SU-DHL-6 (cell line): Measurements from ENCODE around the gene ELMO2.
"Not testable (repeated sequence)": the region's sequence is repeated elsewhere in the genome, so short reads cannot be mapped to it uniquely, and the experiment has no call there.

ENCODE experiments used
- H2AFZ ChIP-seq: fragments of 200-600 bp; sonication (generic); 2 replicates; pipeline ENCODE4 v1.6.1; 2014; ENCODE audit warnings: low read depth, mild to moderate bottlenecking, moderate library complexity, mixed read lengths, antibody characterized with exemption, low read length; ENCODE audit not compliant: severe bottlenecking
- H3F3A ChIP-seq: fragments of 200-600 bp; shearing (Covaris generic); 2 replicates; pipeline ENCODE4 v1.6.0; 2016; ENCODE audit warnings: antibody characterized with exemption, mild to moderate bottlenecking; ENCODE audit not compliant: insufficient read depth
- H3K27ac ChIP-seq: fragments of 200-600 bp; sonication (generic); 2 replicates; pipeline ENCODE4 v1.5.1; 2016; ENCODE audit warnings: low read depth, mild to moderate bottlenecking, low read length, moderate library complexity, mixed read lengths
- H3K27me3 ChIP-seq: fragments of 200-600 bp; sonication (generic), shearing (Covaris generic); 2 replicates; pipeline ENCODE4 v1.6.0; 2014; ENCODE audit warnings: mild to moderate bottlenecking, low read length
- H3K36me3 ChIP-seq: fragments of 200-600 bp; sonication (generic); 2 replicates; pipeline ENCODE4 v1.6.1; 2014; ENCODE audit warnings: mild to moderate bottlenecking, low read length, mixed read lengths
- H3K4me2 ChIP-seq: fragments of 300-600, 200-600 bp; shearing (Covaris generic), sonication (generic); 2 replicates; pipeline ENCODE4 v1.6.0; 2014; ENCODE audit warnings: low read length, low read depth, mild to moderate bottlenecking; ENCODE audit not compliant: poor library complexity, severe bottlenecking
- H3K4me3 ChIP-seq: fragments of 200-600 bp; sonication (generic); 2 replicates; pipeline ENCODE4 v1.5.1; 2014; ENCODE audit warnings: antibody characterized with exemption, low read length, mild to moderate bottlenecking, mixed read lengths; ENCODE audit not compliant: insufficient read depth, poor library complexity, severe bottlenecking
- H3K79me2 ChIP-seq: fragments of 200-600 bp; sonication (generic); 2 replicates; pipeline ENCODE4 v1.6.1; 2014; ENCODE audit warnings: mild to moderate bottlenecking, low read length, moderate library complexity; ENCODE audit not compliant: insufficient read depth
- H3K9ac ChIP-seq: fragments of 200-600 bp; sonication (generic); 2 replicates; pipeline ENCODE4 v1.7.0; 2014; ENCODE audit warnings: mild to moderate bottlenecking, low read length
- H3K9me2 ChIP-seq: fragments of 200-600 bp; sonication (generic); replicated peaks from 2 replicates; pipeline ENCODE4 v1.6.1; 2014; ENCODE audit warnings: low read length; ENCODE audit not compliant: insufficient read depth
- H3K9me3 ChIP-seq: fragments of 200-600 bp; sonication (generic); 2 replicates; pipeline ENCODE4 v1.6.1; 2014; ENCODE audit warnings: low read length, mixed read lengths; ENCODE audit not compliant: insufficient read depth
- H4K20me1 ChIP-seq: fragments of 200-600 bp; sonication (generic); 2 replicates; pipeline ENCODE4 v1.6.1; 2014; ENCODE audit warnings: low read depth, mild to moderate bottlenecking, antibody characterized with exemption, low read length, moderate library complexity, mixed read lengths
- EZH2phosphoT487 ChIP-seq: fragments of 200-600 bp; sonication (generic), shearing (Covaris generic); conservative IDR thresholded peaks from 2 replicates; pipeline ENCODE4 v1.6.1; 2018; ENCODE audit warnings: mild to moderate bottlenecking, antibody characterized with exemption, low read length, moderate library complexity, mixed read lengths
- TF ChIP-seq, protein P1 (sequence below): fragments of 200-600 bp; sonication (generic); IDR thresholded peaks from one replicate; pipeline ENCODE4 v1.5.1; 2017; ENCODE audit warnings: antibody characterized with exemption, mild to moderate bottlenecking, low read length, moderate library complexity; ENCODE audit not compliant: insufficient read depth, poor library complexity, severe bottlenecking

ELMO2 gene

DNA sequence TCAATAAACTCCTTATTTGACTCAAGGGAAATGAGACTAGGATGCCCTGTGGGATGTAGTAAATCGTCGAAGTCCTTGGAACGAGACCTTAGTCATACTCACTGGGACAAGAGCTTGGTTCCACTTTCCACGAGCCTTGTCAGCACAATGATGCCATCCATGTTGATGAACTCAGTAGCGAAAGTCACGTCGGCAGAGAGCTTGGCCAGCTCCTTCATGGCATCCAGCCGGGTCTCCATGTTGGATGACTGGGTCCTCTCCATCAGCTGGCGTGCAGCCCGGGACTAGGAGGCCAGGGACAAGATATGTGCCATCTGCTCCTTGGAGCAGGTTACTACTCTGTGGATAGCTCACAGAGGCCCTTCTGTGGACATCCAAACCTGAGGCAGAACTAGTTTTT lies 17.5 kb downstream of the ELMO2 start:
- Histone ChIP-seq H3K79me2 (no peaks in the 10 kb centered on the region), H3F3A (no peaks in the 10 kb centered on the region), H3K9me3 (no peaks in the 10 kb centered on the region), H3K9ac (no peak overlapping the region), H3K9me2 (no peaks in the 10 kb centered on the region), H3K36me3 (no peaks in the 10 kb centered on the region; the same call in 1 of the 2 replicates), H3K4me3 (no peak overlapping the region), H3K27me3 (no peaks in the 10 kb centered on the region), H2AFZ (no peak overlapping the region), H3K4me2 (no peak overlapping the region), H4K20me1 (no peaks in the 10 kb centered on the region), H3K27ac (no peak overlapping the region)
- TF ChIP-seq EZH2phosphoT487, result no peak
- TF ChIP-seq, protein P1, sequence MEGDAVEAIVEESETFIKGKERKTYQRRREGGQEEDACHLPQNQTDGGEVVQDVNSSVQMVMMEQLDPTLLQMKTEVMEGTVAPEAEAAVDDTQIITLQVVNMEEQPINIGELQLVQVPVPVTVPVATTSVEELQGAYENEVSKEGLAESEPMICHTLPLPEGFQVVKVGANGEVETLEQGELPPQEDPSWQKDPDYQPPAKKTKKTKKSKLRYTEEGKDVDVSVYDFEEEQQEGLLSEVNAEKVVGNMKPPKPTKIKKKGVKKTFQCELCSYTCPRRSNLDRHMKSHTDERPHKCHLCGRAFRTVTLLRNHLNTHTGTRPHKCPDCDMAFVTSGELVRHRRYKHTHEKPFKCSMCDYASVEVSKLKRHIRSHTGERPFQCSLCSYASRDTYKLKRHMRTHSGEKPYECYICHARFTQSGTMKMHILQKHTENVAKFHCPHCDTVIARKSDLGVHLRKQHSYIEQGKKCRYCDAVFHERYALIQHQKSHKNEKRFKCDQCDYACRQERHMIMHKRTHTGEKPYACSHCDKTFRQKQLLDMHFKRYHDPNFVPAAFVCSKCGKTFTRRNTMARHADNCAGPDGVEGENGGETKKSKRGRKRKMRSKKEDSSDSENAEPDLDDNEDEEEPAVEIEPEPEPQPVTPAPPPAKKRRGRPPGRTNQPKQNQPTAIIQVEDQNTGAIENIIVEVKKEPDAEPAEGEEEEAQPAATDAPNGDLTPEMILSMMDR, result no peak

GRCh38 chr20:46388201-46388836 lies 18.1 kb downstream of the ELMO2 start:
- no peak for TF ChIP-seq EZH2phosphoT487
- TF ChIP-seq, protein P1, result no peak

GRCh38 chr20:46387054-46387453 lies 19.4 kb downstream of the ELMO2 start:
- H3K36me3 ChIP-seq, H3K27ac ChIP-seq, H3K9me2 ChIP-seq, H3K27me3 ChIP-seq, H4K20me1 ChIP-seq, H3K4me2 ChIP-seq, H3K4me3 ChIP-seq, H3F3A ChIP-seq, H2AFZ ChIP-seq, H3K9ac ChIP-seq, H3K9me3 ChIP-seq, H3K79me2 ChIP-seq: not testable (repeated sequence)

More at GRCh38 chr20:46388201-46388836, 18.1 kb downstream of the ELMO2 start:
- H3K79me2 ChIP-seq, result no peaks in the 10 kb centered on the region
- no peaks in the 10 kb centered on the region for H4K20me1 ChIP-seq
- H3K4me3 ChIP-seq, result no peak overlapping the region
- no peaks in the 10 kb centered on the region; the same call in 1 of the 2 replicates for H3K36me3 ChIP-seq
- no peak overlapping the region for H2AFZ ChIP-seq
- H3K9ac ChIP-seq, result no peak overlapping the region
- H3K27ac ChIP-seq, result no peak overlapping the region
- no peaks in the 10 kb centered on the region for H3K27me3 ChIP-seq
- no peak overlapping the region for H3K4me2 ChIP-seq
- H3K9me2 ChIP-seq, result no peaks in the 10 kb centered on the region
- H3F3A ChIP-seq, result no peaks in the 10 kb centered on the region
- no peaks in the 10 kb centered on the region for H3K9me3 ChIP-seq

DNA sequence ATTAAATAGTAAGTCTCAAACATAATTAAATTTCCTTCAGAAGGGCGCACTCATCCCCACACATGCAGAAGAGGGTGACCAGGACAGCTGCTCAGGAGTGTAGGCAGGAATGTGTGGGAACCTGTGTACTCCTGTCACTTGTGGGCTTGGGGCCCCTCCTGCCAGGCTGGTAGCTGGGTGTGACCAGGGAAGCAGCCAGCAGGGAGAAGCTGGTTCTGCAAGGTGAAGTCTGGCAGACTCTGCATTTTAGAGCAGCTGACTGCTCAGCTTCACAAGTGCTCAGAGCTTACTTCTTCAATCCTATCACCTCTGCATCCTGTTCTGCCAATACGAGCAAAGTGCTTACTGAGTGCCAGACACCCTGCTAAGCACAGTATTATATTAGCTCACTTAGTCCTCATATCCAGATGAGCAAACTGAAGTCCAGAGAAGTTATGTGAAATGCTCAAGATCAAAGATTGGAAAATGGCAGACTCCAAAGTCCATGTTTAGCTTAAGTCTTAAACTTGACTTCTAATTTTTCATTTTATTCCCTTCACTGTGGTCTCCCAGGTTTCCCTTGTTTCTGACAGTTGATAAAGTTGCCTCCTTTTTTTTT lies 27.9 kb downstream of the ELMO2 start:
- Histone ChIP-seq H3K36me3 (no peaks in the 10 kb centered on the region), H3K27ac (no peak overlapping the region), H3K79me2 (no peaks in the 10 kb centered on the region), H3K9me3 (no peaks in the 10 kb centered on the region), H3K27me3 (no peaks in the 10 kb centered on the region), H4K20me1 (no peaks in the 10 kb centered on the region), H2AFZ (no peak overlapping the region), H3K9me2 (no peaks in the 10 kb centered on the region), H3K9ac (no peak overlapping the region), H3K4me3 (no peak overlapping the region), H3K4me2 (no peak overlapping the region), H3F3A (no peaks in the 10 kb centered on the region)
- TF ChIP-seq, protein P1, result no peak
- no peak for TF ChIP-seq EZH2phosphoT487
